Posterior cingulate gyrus (tissue), 11 donors: Measurements from ENCODE around the gene ZNF444.
"Not testable (repeated sequence)": the region's sequence is repeated elsewhere in the genome, so short reads cannot be mapped to it uniquely, and the experiment has no call there.

Experiments used
- DNase-seq, 10 donors: peaks; one replicate each; pipeline versions ENCODE4 v3.0.0 to v3.0.0-alpha.2; 2020 to 2021; ENCODE audit warnings: mixed read lengths in 3 of 10
- intact Hi-C: fragments of 100-400 bp; cut with DNase I; formaldehyde crosslinking; loops from one replicate; pipeline ENCODE4 v1.15.1; 2023

The ZNF444 gene

DNA sequence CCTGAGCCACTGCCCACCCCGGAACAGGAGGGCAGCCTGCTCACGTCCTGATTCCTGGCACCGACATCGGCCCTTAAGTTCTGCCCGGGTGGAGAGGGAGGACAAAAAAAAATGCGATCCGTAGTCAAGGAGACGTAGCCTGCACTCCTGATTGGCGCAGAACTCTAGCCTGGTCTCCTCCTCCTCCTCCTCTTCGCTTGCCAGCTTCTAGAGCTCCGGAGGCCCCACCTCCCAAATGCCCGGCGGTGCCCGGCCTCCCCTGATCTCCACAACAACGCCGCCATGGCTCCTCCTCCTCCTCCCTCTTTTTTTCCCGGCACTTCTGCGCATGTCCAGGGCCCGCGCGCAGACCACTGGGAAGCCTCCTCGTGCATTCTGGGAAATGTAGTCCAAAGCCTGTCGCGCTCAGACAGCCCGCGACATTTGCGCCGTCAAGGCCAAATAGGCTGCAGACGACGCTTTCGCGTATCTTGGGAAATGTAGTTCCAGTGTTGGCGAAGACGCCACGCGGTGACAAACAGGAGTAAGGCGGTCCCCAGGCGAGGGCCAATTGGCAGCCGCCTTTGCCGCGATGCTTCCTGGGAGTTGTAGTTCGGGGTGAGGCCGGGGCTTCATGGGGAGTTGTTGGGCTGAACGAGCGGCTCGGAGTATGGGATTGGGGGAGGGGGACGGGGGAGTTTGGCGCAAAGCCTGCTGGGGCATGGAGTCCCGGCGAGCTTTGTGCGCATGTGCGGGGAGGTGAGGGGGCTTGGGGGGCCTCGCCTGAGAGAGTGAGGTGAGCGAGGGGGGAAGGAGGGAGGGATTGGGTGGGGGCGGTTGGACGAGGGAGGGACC lies at the start of gene ZNF444:
Gene ZNF444, plus strand, starts transcription at position 705 of the 834 bp plus-strand sequence. CDS start 5,625 bp downstream, outside the sequence.
- intact Hi-C loops, result loop anchor here (1.0 kb wide), 1 partner anchor 19 kb away; the partner anchor contains the start of gene ZNF787
- DNase-seq, result peak; percentile 99 to 100 (median 100)

DNA sequence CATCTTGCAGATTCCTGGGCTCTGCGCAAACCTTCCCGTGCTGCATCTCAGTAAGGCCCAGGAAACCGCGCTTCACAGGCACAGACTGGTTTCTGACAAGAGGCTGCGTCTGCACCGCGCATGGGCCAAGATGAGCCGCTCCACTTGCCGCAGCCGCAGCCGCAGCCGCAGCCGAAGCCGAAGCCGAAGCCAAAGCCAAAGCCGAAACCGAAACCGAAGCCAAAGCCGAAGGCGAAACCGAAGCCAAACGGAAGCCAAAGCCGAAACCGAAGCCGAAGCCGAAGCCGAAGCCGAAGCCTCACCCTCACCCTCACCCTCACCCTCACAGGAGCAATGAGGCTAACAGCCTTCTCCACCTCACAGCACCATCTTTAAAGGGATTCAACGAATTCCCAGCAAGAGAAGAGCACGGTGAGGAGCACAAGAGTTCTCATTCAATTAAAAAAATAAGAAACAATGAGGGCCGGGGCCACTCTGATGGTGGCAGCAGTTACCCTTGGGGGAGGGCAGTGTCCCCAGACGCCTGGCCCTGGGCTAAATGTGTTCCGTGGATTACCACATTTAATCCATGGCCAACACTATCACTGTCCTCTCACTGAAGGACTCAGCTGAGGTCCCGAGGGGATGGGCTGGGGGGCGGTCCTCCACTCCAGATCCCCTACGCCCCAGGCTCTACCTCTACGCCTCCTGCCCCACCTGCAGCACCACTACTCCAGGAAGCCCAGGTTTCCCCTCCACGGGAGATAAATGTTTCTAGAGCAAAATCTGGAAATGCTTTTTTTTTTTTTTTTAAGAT lies 49.1 kb upstream of the ZNF444 start:
- intact Hi-C loops, result no loop called here
- DNase-seq, result peak in 4 of 10 donors; percentile 41 to 83 (median 64)

DNA sequence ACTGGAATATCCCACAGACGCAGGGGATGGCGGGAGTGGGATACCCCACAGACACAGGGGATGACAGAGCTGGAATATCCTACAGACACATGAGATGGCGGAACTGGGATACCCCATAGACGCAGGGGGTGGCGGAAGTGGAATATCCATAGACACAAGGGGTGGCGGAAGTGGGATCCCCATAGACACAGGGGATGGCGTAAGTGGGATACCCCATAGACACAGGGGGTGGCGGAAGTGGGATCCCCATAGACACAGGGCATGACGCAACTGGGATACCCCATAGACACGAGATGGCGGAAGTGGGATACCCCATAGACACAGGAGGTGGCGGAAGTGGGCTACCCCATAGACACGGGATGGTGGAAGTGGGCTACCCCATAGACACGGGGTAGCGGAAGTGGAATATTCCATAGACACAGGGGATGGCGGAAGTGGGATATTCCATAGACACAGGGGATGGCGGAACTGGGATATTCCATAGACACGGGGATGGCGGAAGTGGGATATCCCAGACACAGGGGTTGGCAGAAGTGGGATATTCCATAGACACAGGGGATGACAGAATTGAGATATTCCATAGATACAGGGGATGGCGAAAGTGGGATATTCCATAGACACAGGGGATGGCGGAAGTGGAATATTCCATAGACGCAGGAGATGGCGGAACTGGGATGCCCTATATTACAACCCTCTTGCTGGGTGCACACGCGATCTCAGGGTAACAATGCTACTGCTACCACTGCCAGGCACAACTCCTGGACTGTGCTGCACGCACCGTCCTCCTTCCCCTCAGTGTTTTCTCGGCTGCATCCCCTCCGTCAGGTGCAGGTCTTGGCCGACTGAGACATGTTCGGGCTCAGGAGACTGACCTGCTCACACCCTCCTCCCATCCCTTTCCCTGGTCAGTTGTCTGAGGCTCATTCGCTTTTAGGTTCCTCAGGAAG lies 48.1 kb upstream of the ZNF444 start:
- DNase-seq, result no peak
- intact Hi-C loops, result no loop called here

DNA sequence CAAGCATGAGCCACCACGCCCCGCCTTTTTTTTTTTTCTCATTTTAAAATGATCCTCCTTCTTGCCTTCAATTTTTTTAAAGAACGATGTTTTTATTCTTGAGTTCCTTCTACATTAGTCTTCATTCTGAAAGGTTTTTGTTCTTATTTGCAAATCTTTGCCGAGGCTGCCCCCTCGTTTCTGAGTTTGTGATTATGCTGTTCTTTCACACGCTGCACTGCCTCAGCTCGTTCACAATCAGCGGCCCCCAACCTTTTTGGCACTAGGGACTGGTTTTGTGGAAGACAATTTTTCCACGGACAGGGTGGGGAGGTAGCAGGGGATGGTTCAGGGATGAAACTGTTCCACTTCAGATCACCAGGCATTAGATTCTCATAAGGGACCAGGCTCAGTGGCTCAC lies 46.6 kb upstream of the ZNF444 start:
- intact Hi-C loops, result no loop called here

DNA sequence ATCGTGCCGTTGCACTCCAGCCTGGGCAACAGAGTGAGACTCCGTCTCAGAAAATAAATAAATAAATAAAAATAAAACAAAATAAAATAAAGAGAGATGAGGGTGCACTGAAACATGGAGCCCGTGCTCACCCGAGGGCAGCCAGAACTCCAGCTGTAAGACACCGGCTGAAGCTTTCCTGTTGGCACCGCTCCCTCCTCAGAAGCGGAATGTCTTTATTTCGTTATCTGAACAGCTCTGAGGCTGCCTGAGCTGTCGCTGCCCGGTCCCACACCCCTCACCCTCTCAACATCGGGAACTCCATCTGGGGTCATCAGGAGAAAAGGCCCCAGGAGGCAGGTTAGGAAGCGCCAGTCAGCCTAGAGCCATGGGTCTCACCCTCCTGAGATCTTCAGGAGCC lies 44.4 kb upstream of the ZNF444 start:
- intact Hi-C loops, result no loop called here
- DNase-seq, result peak in 1 of 10 donors; percentile 66

More for the DNA sequence above, 46.6 kb upstream of the ZNF444 start:
- no peak for DNase-seq

DNA sequence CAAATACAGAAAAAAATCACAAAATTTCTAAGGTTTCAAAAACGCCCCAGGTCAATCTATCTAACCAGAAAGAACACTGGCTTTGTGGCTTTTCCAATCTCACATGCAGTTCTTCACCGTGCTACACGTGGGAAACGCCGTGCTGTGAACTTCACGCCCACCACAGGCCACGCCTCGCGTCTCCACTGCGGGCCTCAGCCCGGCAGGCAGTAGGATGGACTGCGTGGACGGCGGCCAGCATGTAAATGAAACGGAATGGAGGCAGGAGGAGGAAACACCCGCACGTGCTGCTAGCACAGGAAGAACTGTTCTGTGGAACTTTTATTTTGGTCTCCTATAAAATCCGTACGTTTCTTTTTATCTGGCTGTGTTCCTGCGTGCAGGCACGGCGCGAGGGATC lies 43.8 kb upstream of the ZNF444 start:
- intact Hi-C loops, result no loop called here
- DNase-seq, result peak in 2 of 10 donors; percentile 13 to 89

DNA sequence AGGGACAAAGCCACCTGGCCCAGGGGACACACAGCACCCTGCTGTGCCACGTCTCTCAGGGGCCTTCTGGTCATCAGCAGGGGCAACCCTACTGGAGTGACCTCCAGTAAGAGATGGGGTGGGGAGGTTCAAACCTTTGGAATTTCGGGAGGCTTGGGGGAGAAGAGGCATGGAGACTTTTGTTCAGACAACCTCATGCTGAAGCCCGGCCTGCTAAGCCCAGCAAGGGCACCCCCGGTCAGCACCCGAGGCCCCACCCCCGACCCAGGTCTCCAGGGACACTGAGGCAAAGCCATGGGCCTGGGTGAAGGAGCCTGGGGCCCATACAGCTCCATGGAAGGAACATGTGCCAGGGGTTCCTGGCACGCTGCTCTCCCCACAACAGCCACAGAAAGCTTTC lies 43.3 kb upstream of the ZNF444 start:
- intact Hi-C loops, result no loop called here
- DNase-seq, result no peak

DNA sequence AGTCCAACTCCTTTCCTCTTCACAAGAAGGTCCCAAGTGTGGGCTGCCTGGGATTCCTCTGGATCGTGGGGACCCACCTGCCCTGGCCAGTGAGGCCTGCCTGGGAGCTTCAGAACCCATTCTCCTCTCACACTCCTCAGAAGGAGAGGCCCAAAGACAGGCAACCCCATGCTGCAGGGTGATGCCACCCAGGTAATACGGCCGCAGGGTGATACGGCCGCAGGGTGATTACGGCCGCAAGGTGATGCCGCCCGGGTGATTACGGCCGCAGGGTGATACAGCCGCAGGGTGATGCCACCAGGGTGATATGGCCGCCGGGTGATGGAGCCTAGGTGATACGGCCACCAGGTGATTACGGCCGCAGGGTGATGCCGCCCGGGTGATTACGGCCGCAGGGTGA lies 42.9 kb upstream of the ZNF444 start:
- DNase-seq, intact Hi-C loops: not testable (repeated sequence)

DNA sequence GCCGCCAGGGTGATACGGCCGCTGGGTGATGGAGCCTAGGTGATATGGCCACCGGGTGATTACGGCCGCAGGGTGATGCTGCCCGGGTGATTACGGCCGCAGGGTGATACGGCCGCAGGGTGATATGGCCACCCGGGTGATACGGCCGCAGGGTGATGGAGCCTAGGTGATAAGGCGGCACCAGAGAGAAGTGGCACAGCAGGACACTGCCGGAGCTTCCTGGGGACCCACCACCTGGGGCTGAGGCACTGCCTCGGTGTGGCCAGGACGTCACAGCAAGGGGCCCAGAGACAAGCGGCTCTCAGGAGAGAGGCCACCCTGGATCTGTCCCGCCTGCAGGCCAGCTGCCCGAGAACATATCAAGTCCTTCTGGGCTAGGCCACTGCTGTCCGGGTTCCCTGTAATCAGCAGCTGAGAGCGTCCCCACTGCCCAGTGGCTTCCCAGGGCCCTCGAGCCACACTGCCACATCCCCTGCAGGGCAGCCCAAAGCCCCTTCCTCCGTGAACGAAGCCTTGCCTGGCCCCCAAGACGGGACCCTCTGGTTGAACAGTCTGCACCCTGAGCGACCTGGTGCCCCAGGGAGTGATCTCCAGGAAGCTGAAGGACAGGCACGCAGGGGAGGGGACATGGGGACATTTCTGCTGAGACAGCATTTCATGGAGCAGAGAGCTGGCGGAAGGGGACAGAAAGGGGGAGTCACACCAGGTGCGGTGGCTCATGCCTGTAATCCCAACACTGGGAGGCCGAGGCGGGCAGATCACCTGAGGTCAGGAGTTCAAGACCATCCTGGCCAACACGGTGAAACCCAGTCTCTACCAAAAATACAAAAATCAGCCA lies 42.1 kb upstream of the ZNF444 start:
- no peak for DNase-seq
- intact Hi-C loops, result no loop called here

DNA sequence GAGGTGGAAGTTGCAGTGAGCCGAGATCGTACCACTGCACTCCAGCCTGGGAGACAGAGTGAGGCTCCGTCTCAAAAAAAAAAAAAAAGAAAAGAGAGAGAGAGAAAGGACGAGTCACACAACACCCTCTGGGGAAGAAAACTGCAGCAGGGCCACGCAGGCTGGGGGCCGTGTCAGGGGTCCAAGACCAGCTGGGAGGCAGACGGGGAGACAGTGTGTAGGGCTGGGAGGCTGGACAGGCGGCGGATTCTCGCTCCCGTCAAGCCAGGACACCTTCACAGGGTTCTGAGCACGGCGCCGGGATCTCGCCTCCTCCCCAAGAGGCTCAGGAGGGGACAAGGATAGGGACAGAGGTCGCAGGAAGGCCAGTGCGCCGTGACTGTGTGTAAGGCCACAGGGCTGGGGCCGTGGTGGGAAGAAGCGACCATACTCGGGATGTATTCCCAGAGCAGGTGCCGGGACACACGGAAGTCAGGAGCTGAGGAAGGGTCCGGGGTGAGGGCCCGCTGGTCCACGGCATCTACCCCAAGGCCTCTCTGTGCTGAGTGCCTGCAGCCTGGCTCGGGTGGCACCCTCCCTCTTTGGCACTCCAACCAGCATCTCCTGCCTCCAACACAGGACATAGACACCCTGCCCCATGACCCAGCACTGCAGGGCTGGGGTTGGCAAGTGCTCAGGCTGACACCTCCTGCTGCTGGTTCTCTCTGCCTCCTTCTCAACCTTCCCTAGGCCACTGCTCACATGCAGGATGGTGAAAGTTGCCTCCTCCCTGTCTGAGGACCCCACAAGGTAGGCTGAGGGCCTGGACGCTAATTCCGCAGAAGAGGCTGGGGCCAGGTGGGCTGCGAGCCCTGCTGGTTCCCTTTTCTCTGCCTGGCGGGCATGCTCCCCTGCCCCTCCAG lies 41.2 kb upstream of the ZNF444 start:
- intact Hi-C loops, result no loop called here
- no peak for DNase-seq

DNA sequence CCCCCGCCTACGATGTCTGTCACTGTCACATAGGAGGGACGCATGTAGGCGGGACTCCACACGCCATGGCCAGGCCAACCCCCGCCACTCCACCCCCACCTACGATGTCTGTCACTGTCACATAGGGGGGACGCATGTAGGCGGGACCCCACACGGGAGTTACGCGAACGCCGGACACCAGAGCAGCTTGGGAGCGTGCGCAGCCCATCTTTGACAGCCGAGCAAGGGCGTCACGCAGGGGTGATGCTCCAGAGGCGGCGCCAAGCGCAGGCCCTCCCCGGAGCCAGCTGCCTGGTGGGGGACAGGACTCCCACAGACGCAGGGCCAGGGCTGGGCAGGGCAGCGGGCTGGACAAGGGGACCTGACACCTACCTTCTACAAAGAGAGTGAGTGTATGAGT lies 40.0 kb upstream of the ZNF444 start:
- DNase-seq, result no peak
- intact Hi-C loops, result no loop called here

DNA sequence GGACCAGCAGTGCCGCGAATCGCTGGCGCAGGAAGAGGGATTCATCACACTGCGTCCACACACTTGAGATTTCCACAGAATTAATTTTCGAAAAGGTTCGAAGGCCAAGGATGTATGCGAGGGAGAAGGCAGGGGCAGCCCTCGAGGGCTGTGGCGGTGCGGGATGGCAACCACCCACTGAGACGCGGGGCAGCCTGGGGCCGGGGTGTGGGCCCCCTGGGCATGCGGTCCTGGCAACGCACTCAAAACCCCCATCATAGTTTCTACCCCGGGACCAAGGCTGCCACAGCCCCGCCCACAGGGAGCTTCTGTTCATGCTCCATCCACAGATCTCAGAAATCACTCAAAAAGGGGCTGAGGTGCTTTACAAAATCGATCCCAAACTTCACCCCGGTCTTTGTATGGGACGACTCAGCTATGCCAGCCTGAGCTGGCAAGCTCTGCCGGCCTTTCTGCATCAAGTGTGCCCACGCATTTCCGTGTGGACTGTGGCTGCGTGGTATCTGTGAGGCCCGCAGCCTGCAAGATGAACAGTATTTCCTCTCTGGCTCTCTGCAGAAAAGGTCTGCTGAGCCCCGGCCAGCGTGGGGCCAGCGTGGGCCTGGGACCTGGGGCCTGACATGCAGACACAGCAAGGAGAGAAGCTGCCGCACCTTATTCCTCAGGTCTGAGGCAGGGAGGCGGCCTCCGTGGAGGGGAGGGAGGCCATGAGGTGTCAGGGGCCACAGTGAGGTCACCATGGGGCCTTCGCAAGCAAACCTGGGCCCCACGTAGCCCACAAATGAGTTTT lies 39.1 kb upstream of the ZNF444 start:
- DNase-seq, result peak in 4 of 10 donors; percentile 30 to 93 (median 47)
- intact Hi-C loops, result no loop called here

DNA sequence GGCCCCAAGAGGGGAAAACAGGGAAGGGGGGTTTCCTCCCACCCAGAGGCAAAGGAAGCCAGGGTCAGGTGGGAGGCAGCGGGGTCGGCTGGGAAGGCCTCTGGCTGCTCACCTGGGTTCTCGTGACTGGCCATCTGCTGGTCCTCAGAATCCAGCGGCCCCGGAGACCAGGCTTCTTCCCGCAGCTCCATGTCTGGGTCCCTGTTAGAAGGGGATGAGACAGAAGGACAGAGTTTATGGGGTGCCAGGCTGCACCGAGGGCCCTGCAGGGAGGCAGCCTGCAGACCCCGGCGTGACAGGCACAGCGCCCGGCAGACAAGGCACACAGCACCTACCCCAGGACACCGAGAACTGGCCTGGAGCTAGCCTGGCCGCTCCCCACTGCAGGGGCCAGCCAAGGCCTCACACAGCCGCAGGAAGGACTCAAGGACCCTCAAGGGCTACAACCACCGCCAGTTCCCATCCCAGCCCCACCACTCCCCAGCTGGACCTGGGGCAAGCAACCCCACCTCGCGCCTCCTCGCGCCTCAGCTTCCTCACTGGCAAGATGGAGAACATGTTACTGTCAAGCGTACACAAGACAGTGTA lies 38.0 kb upstream of the ZNF444 start:
- no peak for DNase-seq
- intact Hi-C loops, result no loop called here

DNA sequence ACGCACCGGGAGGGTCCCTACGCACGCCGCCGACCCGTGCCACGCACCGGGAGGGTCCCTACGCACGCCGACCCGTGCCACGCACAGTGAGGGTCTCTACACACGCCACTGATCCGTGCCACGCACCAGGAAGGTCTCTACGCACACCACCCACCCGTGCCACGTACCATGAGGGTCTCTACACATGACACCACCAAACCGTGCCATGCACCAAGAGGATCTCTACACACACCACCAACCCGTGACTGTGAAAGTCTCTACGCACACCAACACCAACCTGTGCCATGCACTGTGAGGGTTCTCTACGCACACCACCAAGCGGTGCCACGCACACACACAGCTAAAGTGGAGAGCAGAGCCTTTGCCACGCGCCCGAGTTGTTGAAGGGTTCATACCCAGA lies 36.7 kb upstream of the ZNF444 start:
- DNase-seq, result no peak
- intact Hi-C loops, result no loop called here

DNA sequence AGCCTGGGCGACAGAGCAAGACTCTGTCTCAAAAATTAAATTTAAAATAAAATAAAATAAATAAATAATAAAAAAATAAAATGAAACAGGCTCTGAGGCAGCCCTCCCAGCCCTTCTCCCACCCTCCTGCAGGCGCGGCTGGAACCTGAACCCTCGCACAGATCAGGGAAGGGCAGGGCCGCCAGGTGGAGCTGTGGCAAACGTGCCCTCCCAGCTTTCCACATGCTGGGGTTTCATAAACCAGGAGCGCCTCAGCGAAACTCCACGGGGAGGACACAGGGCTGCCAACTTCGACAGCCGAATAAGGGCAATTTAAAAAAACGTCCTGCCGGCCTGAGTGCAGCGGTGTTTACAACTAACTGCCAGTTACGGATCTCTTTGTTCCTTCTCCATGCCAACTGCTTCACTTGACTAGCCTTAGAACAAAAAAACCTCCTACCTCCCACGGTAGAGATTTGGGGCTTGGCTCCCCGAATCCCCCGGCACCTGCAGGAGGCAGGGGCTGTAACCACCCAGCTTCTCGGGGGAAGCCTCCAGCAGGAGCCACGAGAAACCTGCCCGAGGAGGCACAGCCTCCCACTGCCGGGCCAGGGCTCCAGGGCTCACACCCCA lies 35.9 kb upstream of the ZNF444 start:
- intact Hi-C loops, result loop anchor here (5.0 kb wide), 1 partner anchor 52 kb away; no protein-coding TSS in a partner anchor
- DNase-seq, result peak; percentile 42 to 94 (median 70)

DNA sequence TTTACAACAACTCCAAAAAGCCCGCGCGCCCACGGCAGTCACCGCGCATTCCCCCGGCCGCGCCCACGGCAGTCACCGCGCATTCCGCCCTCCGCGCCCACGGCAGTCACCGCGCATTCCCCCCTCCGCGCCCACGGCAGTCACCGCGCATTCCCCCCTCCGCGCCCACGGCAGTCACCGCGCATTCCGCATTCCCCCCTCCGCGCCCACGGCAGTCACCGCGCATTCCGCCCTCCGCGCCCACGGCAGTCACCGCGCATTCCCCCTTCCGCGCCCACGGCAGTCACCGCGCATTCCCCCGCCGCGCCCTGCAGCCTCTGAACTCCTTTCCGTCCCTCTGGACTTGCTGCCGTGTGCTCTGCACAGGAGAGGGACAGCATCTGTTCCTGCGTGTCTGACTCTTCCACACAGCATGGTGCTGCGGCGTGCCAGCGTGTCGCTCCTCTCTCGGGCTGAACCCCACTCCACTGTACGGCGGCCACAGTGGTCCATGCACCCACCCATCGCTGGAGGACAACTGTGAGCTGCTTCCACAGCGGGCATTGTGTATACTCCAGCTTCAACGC lies 35.2 kb upstream of the ZNF444 start:
- intact Hi-C loops, result loop anchor here (5.0 kb wide), 1 partner anchor 51 kb away; no protein-coding TSS in a partner anchor
- peak in 1 of 10 donors; percentile 82 for DNase-seq
